ENCODE results near the gene CHRM5. TPM values are rescaled to one million over a fixed set of nuclear protein-coding genes. Genes with fewer than 3 reads are reported as not detected.
"Not testable (repeated sequence)": the region's sequence is repeated elsewhere in the genome, so short reads cannot be mapped to it uniquely, and the experiment has no call there.

Gene CHRM5
- total RNA-seq, 1 donor from 2014 or later = not detected

- DNase-seq (ENCODE audit: low spot score) = no peak
- intact Hi-C loops (cut with micrococcal nuclease) = no loop called here
- Mint-ChIP-seq H3K27ac (no peak overlapping the region), H3K4me1 (ENCODE audit: low read depth) (no peaks in the 10 kb centered on the region), H3K36me3 (ENCODE audit: low read depth) (no peaks in the 10 kb centered on the region), H3K4me3 (ENCODE audit: low read depth) (no peak overlapping the region), H3K9me3 (no peaks in the 10 kb centered on the region), H3K27me3 (ENCODE audit: low read depth) (no peaks in the 10 kb centered on the region)
Measured at GRCh38 chr15:34001536-34001935, 33.2 kb downstream of the CHRM5 start.

GRCh38 chr15:34006381-34006780 is 38.1 kb downstream of the CHRM5 start:
- Mint-ChIP-seq H3K27me3 (ENCODE audit: low read depth) (no peaks in the 10 kb centered on the region), H3K9me3 (no peaks in the 10 kb centered on the region), H3K4me1 (ENCODE audit: low read depth) (no peaks in the 10 kb centered on the region), H3K36me3 (ENCODE audit: low read depth) (no peaks in the 10 kb centered on the region), H3K4me3 (ENCODE audit: low read depth) (no peak overlapping the region), H3K27ac (no peak overlapping the region)
- no peak for DNase-seq (ENCODE audit: low spot score)
- intact Hi-C loops (cut with micrococcal nuclease) = no loop called here

GRCh38 chr15:34009656-34010055 is 41.4 kb downstream of the CHRM5 start:
- no peak for DNase-seq (ENCODE audit: low spot score)
- H3K4me3 Mint-ChIP-seq (ENCODE audit: low read depth) = no peak overlapping the region
- intact Hi-C loops (cut with micrococcal nuclease) = no loop called here
- H3K27me3 Mint-ChIP-seq (ENCODE audit: low read depth) = no peaks in the 10 kb centered on the region
- H3K9me3 Mint-ChIP-seq = no peaks in the 10 kb centered on the region
- peaks cover 2% of the 10 kb centered on the region for H3K4me1 Mint-ChIP-seq (ENCODE audit: low read depth)
- H3K27ac Mint-ChIP-seq = no peak overlapping the region
- no peaks in the 10 kb centered on the region for H3K36me3 Mint-ChIP-seq (ENCODE audit: low read depth)

DNA sequence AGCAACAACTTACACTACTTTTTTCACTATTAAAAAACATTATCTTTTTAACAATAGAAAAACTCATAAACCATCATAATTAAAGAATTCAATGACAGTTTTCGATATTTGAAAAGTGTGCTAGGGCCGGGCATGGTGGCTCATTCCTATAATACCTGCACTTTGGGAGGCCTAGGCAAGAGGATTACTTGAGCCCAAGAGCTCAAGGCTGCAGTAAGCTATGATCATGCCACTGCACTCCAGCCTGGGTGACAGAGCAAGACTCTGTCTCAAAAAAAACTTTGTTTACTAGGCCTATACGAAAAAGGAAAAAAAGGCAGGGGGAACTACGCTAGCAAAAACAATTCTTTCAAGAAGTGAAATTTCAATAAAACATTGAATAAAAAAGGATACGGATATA is 42.6 kb downstream of the CHRM5 start:
- Mint-ChIP-seq H3K9me3 (no peaks in the 10 kb centered on the region), H3K4me3 (ENCODE audit: low read depth) (no peak overlapping the region), H3K27ac (no peak overlapping the region), H3K36me3 (ENCODE audit: low read depth) (no peaks in the 10 kb centered on the region), H3K4me1 (ENCODE audit: low read depth) (peaks cover 2% of the 10 kb centered on the region), H3K27me3 (ENCODE audit: low read depth) (no peaks in the 10 kb centered on the region)
- intact Hi-C loops (cut with micrococcal nuclease) = no loop called here
- no peak for DNase-seq (ENCODE audit: low spot score)

- Mint-ChIP-seq H3K9me3 (no peaks in the 10 kb centered on the region), H3K4me1 (ENCODE audit: low read depth) (peaks cover 2% of the 10 kb centered on the region), H3K4me3 (ENCODE audit: low read depth) (no peak overlapping the region), H3K27ac (no peak overlapping the region), H3K27me3 (ENCODE audit: low read depth) (no peaks in the 10 kb centered on the region), H3K36me3 (ENCODE audit: low read depth) (no peaks in the 10 kb centered on the region)
- no peak for DNase-seq (ENCODE audit: low spot score)
- intact Hi-C loops (cut with micrococcal nuclease) = no loop called here
Measured at GRCh38 chr15:34011481-34011880, 43.2 kb downstream of the CHRM5 start.

- H3K36me3 Mint-ChIP-seq (ENCODE audit: low read depth) = no peaks in the 10 kb centered on the region
- H3K27ac Mint-ChIP-seq = no peak overlapping the region
- peaks cover 3% of the 10 kb centered on the region for H3K27me3 Mint-ChIP-seq (ENCODE audit: low read depth)
- H3K4me3 Mint-ChIP-seq (ENCODE audit: low read depth) = no peak overlapping the region
- intact Hi-C loops (cut with micrococcal nuclease) = no loop called here
- H3K9me3 Mint-ChIP-seq = no peaks in the 10 kb centered on the region
- no peak for DNase-seq (ENCODE audit: low spot score)
- peaks cover 7% of the 10 kb centered on the region for H3K4me1 Mint-ChIP-seq (ENCODE audit: low read depth)
Measured at GRCh38 chr15:34012461-34013028, 44.2 kb downstream of the CHRM5 start.

- H3K9me3 Mint-ChIP-seq = no peaks in the 10 kb centered on the region
- H3K27ac Mint-ChIP-seq = no peak overlapping the region
- no peak for DNase-seq (ENCODE audit: low spot score)
- intact Hi-C loops (cut with micrococcal nuclease) = no loop called here
- peaks cover 4% of the 10 kb centered on the region for H3K36me3 Mint-ChIP-seq (ENCODE audit: low read depth)
- H3K27me3 Mint-ChIP-seq (ENCODE audit: low read depth) = peaks cover 3% of the 10 kb centered on the region
- peaks cover 15% of the 10 kb centered on the region for H3K4me1 Mint-ChIP-seq (ENCODE audit: low read depth)
- H3K4me3 Mint-ChIP-seq (ENCODE audit: low read depth) = no peak overlapping the region
Measured at GRCh38 chr15:34013746-34014145, 45.4 kb downstream of the CHRM5 start.

DNA sequence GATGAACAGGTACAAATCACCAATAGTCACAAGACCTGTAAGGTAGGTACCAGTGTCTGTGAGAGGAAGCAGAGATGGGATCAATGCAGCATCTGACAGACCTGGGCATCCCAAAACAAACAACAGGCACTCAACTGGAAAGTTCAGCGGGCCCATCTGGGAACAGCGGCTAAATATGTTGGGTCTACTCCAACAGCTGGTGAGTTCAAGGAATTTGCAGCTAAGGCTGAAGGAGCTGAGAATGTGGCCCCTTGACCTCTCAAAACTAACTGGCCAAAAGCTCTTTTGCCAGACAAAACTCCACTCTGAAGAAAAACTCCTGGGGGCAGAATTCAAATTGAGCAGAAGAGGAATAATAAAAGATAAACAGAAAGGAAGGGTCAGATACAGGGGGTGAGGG is 46.3 kb downstream of the CHRM5 start:
- no peak overlapping the region for H3K27ac Mint-ChIP-seq
- no peak overlapping the region for H3K4me3 Mint-ChIP-seq (ENCODE audit: low read depth)
- no peaks in the 10 kb centered on the region for H3K9me3 Mint-ChIP-seq
- peaks cover 4% of the 10 kb centered on the region for H3K36me3 Mint-ChIP-seq (ENCODE audit: low read depth)
- no peak for DNase-seq (ENCODE audit: low spot score)
- intact Hi-C loops (cut with micrococcal nuclease) = no loop called here
- H3K4me1 Mint-ChIP-seq (ENCODE audit: low read depth) = peaks cover 16% of the 10 kb centered on the region
- peaks cover 3% of the 10 kb centered on the region for H3K27me3 Mint-ChIP-seq (ENCODE audit: low read depth)

DNA sequence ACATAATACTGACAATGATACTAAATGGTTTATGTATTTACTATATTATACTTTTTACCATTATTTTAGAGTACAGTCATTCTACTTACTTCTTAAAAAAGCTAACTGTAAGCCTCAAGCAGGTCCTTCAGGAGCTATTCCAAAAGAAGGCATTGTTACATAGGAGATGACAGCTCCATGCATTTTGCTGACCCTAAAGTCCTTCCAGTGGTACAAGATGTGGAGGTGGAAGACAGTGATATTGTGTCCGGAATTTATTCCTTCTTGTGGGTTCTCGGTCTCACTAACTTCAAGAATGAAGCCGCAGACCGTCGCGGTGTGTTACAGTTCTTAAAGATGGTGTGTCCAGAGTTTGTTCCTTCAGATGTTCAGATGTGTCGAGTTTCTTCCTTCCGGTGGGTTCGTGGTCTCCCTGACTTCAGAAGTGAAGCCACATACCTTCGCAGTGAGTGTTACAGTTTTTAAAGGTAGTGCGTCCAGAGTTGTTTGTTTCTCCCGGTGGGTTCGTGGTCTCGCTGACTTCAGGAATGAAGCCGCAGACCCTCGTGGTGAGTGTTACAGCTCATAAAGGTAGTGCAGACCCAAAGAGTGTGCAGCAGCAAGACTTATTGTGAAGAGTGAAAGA is 49.8 kb downstream of the CHRM5 start:
- no peaks in the 10 kb centered on the region for H3K9me3 Mint-ChIP-seq
- peak; percentile 43 for DNase-seq (ENCODE audit: low spot score)
- peaks cover 14% of the 10 kb centered on the region for H3K4me1 Mint-ChIP-seq (ENCODE audit: low read depth)
- peaks cover 3% of the 10 kb centered on the region for H3K27me3 Mint-ChIP-seq (ENCODE audit: low read depth)
- peak overlapping the region; percentile 5 for H3K27ac Mint-ChIP-seq
- H3K36me3 Mint-ChIP-seq (ENCODE audit: low read depth) = peaks cover 13% of the 10 kb centered on the region
- H3K4me3 Mint-ChIP-seq (ENCODE audit: low read depth) = peak overlapping the region; percentile 67
- intact Hi-C loops (cut with micrococcal nuclease) = loop anchor here (1.0 kb wide), 1 partner anchor 20 kb away; no protein-coding TSS in a partner anchor

DNA sequence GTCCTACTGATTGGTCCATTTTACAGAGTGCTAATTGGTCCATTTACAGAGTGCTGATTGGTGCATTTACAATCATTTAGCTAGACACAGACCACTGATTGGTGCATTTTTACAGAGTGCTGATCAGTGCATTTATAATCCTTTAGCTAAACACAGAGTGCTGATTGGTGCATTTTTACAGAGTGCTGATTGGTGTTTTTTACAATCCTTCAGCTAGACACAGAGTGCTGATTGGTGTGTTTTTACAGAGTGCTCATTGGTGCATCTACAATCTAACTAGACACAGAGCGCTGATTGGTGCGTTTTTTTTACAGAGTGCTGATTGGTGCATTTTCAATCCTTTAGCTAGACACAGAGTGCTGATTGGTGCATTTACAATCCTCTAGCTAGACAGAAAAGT is 50.4 kb downstream of the CHRM5 start:
- H3K36me3 Mint-ChIP-seq (ENCODE audit: low read depth) = peaks cover 13% of the 10 kb centered on the region

DNA sequence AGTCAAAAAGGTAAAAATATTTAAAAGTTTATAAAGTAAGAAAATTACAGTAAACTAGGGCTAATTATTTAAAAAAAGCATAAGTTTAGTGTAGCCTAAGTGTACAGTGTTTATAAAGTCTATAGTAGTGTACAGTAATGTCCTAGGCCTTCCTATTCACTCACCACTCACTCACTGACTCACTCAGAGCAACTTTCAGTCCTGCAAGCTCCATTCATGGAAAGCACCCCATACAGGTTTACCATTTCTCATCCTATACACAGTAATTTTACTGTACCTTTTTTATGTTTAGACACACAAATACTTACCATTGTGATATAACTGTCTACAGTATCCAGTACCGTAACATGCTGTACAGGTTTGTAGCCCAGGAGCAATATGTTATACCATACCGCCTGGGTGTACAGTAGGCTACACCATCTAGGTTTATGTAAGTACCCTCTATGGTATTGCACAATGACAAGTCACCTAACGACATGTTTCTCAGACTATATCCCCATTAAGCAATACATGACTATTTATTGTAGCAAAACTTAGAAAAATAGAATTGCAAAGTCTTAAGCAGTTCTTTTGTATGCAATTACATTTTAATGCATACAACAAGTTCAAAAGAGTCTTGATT is 51.2 kb downstream of the CHRM5 start:
- no peak overlapping the region for H3K4me3 Mint-ChIP-seq (ENCODE audit: low read depth)
- intact Hi-C loops (cut with micrococcal nuclease) = no loop called here
- DNase-seq (ENCODE audit: low spot score) = no peak
- no peak overlapping the region for H3K27ac Mint-ChIP-seq
- H3K9me3 Mint-ChIP-seq = no peaks in the 10 kb centered on the region
- H3K36me3 Mint-ChIP-seq (ENCODE audit: low read depth) = peaks cover 13% of the 10 kb centered on the region
- peaks cover 3% of the 10 kb centered on the region for H3K27me3 Mint-ChIP-seq (ENCODE audit: low read depth)
- peaks cover 14% of the 10 kb centered on the region for H3K4me1 Mint-ChIP-seq (ENCODE audit: low read depth)

More for the DNA sequence above, 50.4 kb downstream of the CHRM5 start:
- Mint-ChIP-seq H3K4me3 (ENCODE audit: low read depth) (peak overlapping the region; percentile 67), H3K4me1 (ENCODE audit: low read depth) (peaks cover 14% of the 10 kb centered on the region), H3K27ac (peak overlapping the region; percentile 5)
- DNase-seq (ENCODE audit: low spot score); H3K27me3 Mint-ChIP-seq (ENCODE audit: low read depth); H3K9me3 Mint-ChIP-seq: not testable (repeated sequence)
- intact Hi-C loops (cut with micrococcal nuclease) = loop anchor here (1.0 kb wide), 1 partner anchor 20 kb away; no protein-coding TSS in a partner anchor

GRCh38 chr15:34023907-34024306 is 55.6 kb downstream of the CHRM5 start:
- peaks cover 5% of the 10 kb centered on the region for H3K4me1 Mint-ChIP-seq (ENCODE audit: low read depth)
- intact Hi-C loops (cut with micrococcal nuclease) = no loop called here
- no peak for DNase-seq (ENCODE audit: low spot score)

DNA sequence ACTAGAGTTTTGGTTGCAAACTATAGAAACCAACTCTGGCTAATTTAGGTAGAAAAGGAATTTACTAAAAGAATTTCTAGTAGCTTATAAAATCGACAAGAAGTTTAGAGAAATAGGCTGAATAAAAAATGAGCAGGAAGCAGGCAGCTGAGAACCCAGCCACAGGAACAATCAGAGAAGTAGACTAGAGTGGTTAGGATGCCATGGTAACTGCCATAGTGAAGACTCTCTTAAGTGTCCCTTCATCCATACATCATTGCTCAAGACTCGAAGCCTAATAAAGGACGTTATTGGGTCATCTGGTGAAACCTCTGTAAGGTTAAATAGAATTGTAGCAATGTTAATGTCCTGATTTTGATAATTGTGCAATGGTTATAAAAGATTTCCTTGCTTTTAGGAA is 57.0 kb downstream of the CHRM5 start:
- peaks cover 13% of the 10 kb centered on the region for H3K36me3 Mint-ChIP-seq (ENCODE audit: low read depth)
- H3K27ac Mint-ChIP-seq = no peak overlapping the region
- DNase-seq (ENCODE audit: low spot score) = no peak
- H3K4me3 Mint-ChIP-seq (ENCODE audit: low read depth) = no peak overlapping the region
- intact Hi-C loops (cut with micrococcal nuclease) = no loop called here
- H3K27me3 Mint-ChIP-seq (ENCODE audit: low read depth) = no peaks in the 10 kb centered on the region
- H3K9me3 Mint-ChIP-seq = peaks cover 9% of the 10 kb centered on the region
- peaks cover 5% of the 10 kb centered on the region for H3K4me1 Mint-ChIP-seq (ENCODE audit: low read depth)

More at GRCh38 chr15:34023907-34024306, 55.6 kb downstream of the CHRM5 start:
- H3K27ac Mint-ChIP-seq = no peak overlapping the region
- no peaks in the 10 kb centered on the region for H3K27me3 Mint-ChIP-seq (ENCODE audit: low read depth)
- H3K36me3 Mint-ChIP-seq (ENCODE audit: low read depth) = peaks cover 10% of the 10 kb centered on the region
- no peak overlapping the region for H3K4me3 Mint-ChIP-seq (ENCODE audit: low read depth)
- H3K9me3 Mint-ChIP-seq = peaks cover 9% of the 10 kb centered on the region
